H1 (cell line): Measurements from ENCODE around the gene MOV10L1. TPM values are rescaled to one million over a fixed set of nuclear protein-coding genes. Genes with fewer than 3 reads are reported as not detected.

Source experiments
- CTCF ChIA-PET: fragments of 300-600 bp; sonication (Branson Sonifier 250); formaldehyde crosslinking; loops from one replicate; lab custom pipeline; 2021; ENCODE audit not compliant: partially characterized antibody; lab: Charles Lee
- POLR2A ChIA-PET: fragments of 300-600 bp; sonication (Branson Sonifier 250); formaldehyde crosslinking; loops from one replicate; lab custom pipeline; 2021; ENCODE audit warnings: inconsistent platforms; ENCODE audit not compliant: partially characterized antibody; lab: Charles Lee
- DNase-seq, 2 experiments: peaks; one replicate each; pipeline versions ENCODE4 v3.0.0 to v3.0.0-alpha.2; 2010 to 2022; ENCODE audit warnings: low spot score in 2 of 2, low read depth in 1 of 2, mixed read lengths in 1 of 2
- FAIRE-seq: peaks from 2 replicates; lab custom pipeline; 2011; peaks lifted over from hg19 to GRCh38; lab: Jason Lieb, UNC
- H2AFZ ChIP-seq: 2 replicates; pipeline ENCODE4 v1.8.1; 2012; ENCODE audit warnings: low read length, inconsistent platforms
- H2AK5ac ChIP-seq: 2 replicates; pipeline ENCODE4 v1.6.1; 2013; ENCODE audit warnings: low read depth, low read length
- H2BK120ac ChIP-seq: replicated peaks from 2 replicates; pipeline ENCODE3; 2013; ENCODE audit warnings: low read depth, low read length, inconsistent platforms
- H2BK12ac ChIP-seq: 2 replicates; pipeline ENCODE4 v1.6.1; 2013; ENCODE audit warnings: low read depth, low read length
- H2BK15ac ChIP-seq: 2 replicates; pipeline ENCODE4 v1.6.1; 2013; ENCODE audit warnings: low read length
- H2BK20ac ChIP-seq: 2 replicates; pipeline ENCODE4 v1.6.1; 2013; ENCODE audit warnings: low read length
- H2BK5ac ChIP-seq: 2 replicates; pipeline ENCODE4 v1.6.1; 2013; ENCODE audit warnings: low read depth, low read length
- H3K14ac ChIP-seq: 2 replicates; pipeline ENCODE4 v1.6.1; 2013; ENCODE audit warnings: inconsistent platforms; ENCODE audit not compliant: insufficient read length
- H3K18ac ChIP-seq: 2 replicates; pipeline ENCODE4 v1.6.1; 2013; ENCODE audit warnings: low read length; ENCODE audit errors: extremely low read depth
- H3K23ac ChIP-seq: 2 replicates; pipeline ENCODE4 v1.6.1; 2013; ENCODE audit warnings: inconsistent platforms; ENCODE audit not compliant: insufficient read length
- H3K23me2 ChIP-seq: 2 replicates; pipeline ENCODE4 v1.6.1; 2013; ENCODE audit warnings: low read depth, low read length
- H3K27ac ChIP-seq: 2 replicates; pipeline ENCODE4 v1.6.1; 2011; ENCODE audit warnings: low read depth, low read length, inconsistent platforms
- H3K27me3 ChIP-seq, 4 experiments: replicated peaks in 1 of 4; 1 replicate in 1 of 4; 2 replicates in 3 of 4; pipeline versions ENCODE4 v1.6.1 to v1.8.1; 2011 to 2013; ENCODE audit warnings: low read length in 3 of 4, mild to moderate bottlenecking in 3 of 4, inconsistent platforms in 2 of 4, mixed read lengths in 2 of 4, moderate library complexity in 1 of 4; ENCODE audit not compliant: control insufficient read depth in 3 of 4, insufficient read depth in 3 of 4; ENCODE audit errors: extremely low read depth in 1 of 4
- H3K36me3 ChIP-seq, 4 experiments: 2 replicates each; pipeline versions ENCODE4 v1.6.1 to v1.8.1; 2011 to 2013; ENCODE audit warnings: mild to moderate bottlenecking in 4 of 4, low read length in 3 of 4, moderate library complexity in 2 of 4, control low read depth in 1 of 4, inconsistent platforms in 1 of 4; ENCODE audit not compliant: insufficient read depth in 4 of 4, control insufficient read depth in 2 of 4
- H3K4ac ChIP-seq: replicated peaks from 2 replicates; pipeline ENCODE3; 2013; ENCODE audit warnings: low read length, low read depth, mixed read lengths, inconsistent platforms; ENCODE audit not compliant: insufficient read length
- H3K4me1 ChIP-seq, 4 experiments: replicated peaks in 1 of 4; 1 replicate in 1 of 4; 2 replicates in 3 of 4; pipeline versions ENCODE4 v1.6.1 to v1.8.1; 2011 to 2013; ENCODE audit warnings: low read length in 3 of 4, inconsistent platforms in 2 of 4, mixed read lengths in 1 of 4; ENCODE audit not compliant: insufficient read depth in 4 of 4, control insufficient read depth in 3 of 4
- H3K4me2 ChIP-seq, 2 experiments: 2 replicates each; pipeline versions ENCODE4 v1.6.1 to v1.8.1; 2011 to 2013; ENCODE audit warnings: low read depth in 2 of 2, low read length in 2 of 2, control low read depth in 1 of 2, inconsistent platforms in 1 of 2, mild to moderate bottlenecking in 1 of 2; ENCODE audit not compliant: insufficient read depth in 1 of 2
- H3K4me3 ChIP-seq, 4 experiments: fragments of 200-600, 300-600 bp in 1 of 4; sonication (generic), shearing (Covaris generic), sonication (Bioruptor Twin) in 1 of 4; 2 replicates each; pipeline versions ENCODE4 v1.5.1 to v1.8.1; 2011 to 2016; ENCODE audit warnings: low read length in 4 of 4, low read depth in 3 of 4, control low read depth in 2 of 4, inconsistent platforms in 2 of 4, mild to moderate bottlenecking in 2 of 4, mixed read lengths in 1 of 4, moderate library complexity in 1 of 4; ENCODE audit not compliant: insufficient read depth in 2 of 4; ENCODE audit errors: extremely low read depth in 1 of 4
- H3K56ac ChIP-seq: replicated peaks from 2 replicates; pipeline ENCODE3; 2013; ENCODE audit warnings: low read depth, mild to moderate bottlenecking, mixed read lengths, low read length, inconsistent platforms; ENCODE audit not compliant: insufficient read length
- H3K79me1 ChIP-seq: 2 replicates; pipeline ENCODE4 v1.6.1; 2013; ENCODE audit warnings: low read depth, low read length, control low read depth
- H3K79me2 ChIP-seq, 2 experiments: 2 replicates each; pipeline versions ENCODE4 v1.6.1 to v1.8.1; 2012 to 2013; ENCODE audit warnings: low read length in 2 of 2, mild to moderate bottlenecking in 2 of 2, inconsistent platforms in 1 of 2; ENCODE audit not compliant: insufficient read depth in 2 of 2, control insufficient read depth in 1 of 2
- H3K9ac ChIP-seq, 4 experiments: replicated peaks in 1 of 4; 1 replicate in 1 of 4; 2 replicates in 3 of 4; pipeline versions ENCODE4 v1.6.1 to v1.8.1; 2011 to 2013; ENCODE audit warnings: low read depth in 3 of 4, low read length in 3 of 4, control low read depth in 2 of 4, mild to moderate bottlenecking in 2 of 4, moderate library complexity in 2 of 4, inconsistent platforms in 1 of 4; ENCODE audit errors: extremely low read depth in 1 of 4
- H3K9me3 ChIP-seq, 2 experiments: 2 replicates each; pipeline versions ENCODE4 v1.6.1 to v1.8.1; 2012 to 2013; ENCODE audit warnings: mild to moderate bottlenecking in 2 of 2, moderate library complexity in 2 of 2, control low read depth in 1 of 2, inconsistent platforms in 1 of 2, low read depth in 1 of 2, low read length in 1 of 2, mixed read lengths in 1 of 2; ENCODE audit not compliant: insufficient read depth in 2 of 2
- H4K20me1 ChIP-seq, 2 experiments: replicated peaks in 1 of 2; 2 replicates each; pipeline versions ENCODE3 to v1.8.1; 2011 to 2013; ENCODE audit warnings: inconsistent platforms in 2 of 2, low read length in 2 of 2, mild to moderate bottlenecking in 1 of 2; ENCODE audit not compliant: insufficient read depth in 2 of 2, control insufficient read depth in 1 of 2
- H4K5ac ChIP-seq: 2 replicates; pipeline ENCODE4 v1.6.1; 2013; ENCODE audit warnings: low read length, low read depth, mixed read lengths, inconsistent platforms; ENCODE audit not compliant: insufficient read length
- H4K8ac ChIP-seq: 2 replicates; pipeline ENCODE4 v1.8.0; 2013; ENCODE audit warnings: mild to moderate bottlenecking, moderate library complexity, low read length, inconsistent platforms; ENCODE audit not compliant: insufficient read depth; ENCODE audit errors: extremely low read depth
- H4K91ac ChIP-seq: replicated peaks from 2 replicates; pipeline ENCODE3; 2013; ENCODE audit warnings: low read length, mixed read lengths, inconsistent platforms; ENCODE audit not compliant: insufficient read length
- BACH1 ChIP-seq: IDR thresholded peaks from 2 replicates; pipeline ENCODE4 v1.6.1; 2012; ENCODE audit warnings: low read length, improper control_type of control experiment
- CHD1 ChIP-seq: IDR thresholded peaks from 2 replicates; pipeline ENCODE4 v1.6.1; 2012; ENCODE audit warnings: low read depth, low read length, improper control_type of control experiment
- CHD2 ChIP-seq: IDR thresholded peaks from 2 replicates; pipeline ENCODE4 v1.6.1; 2012; ENCODE audit warnings: low read length, improper control_type of control experiment
- CREB1 ChIP-seq: IDR thresholded peaks from 2 replicates; pipeline ENCODE4 v1.6.1; 2012; ENCODE audit warnings: inconsistent platforms
- CTBP2 ChIP-seq: IDR thresholded peaks from 2 replicates; pipeline ENCODE4 v1.7.0; 2011; ENCODE audit warnings: borderline replicate concordance, mild to moderate bottlenecking, moderate library complexity, mixed read lengths, low read length; ENCODE audit not compliant: insufficient read depth, insufficient read length
- EP300 ChIP-seq, 2 experiments: IDR thresholded peaks; 1 replicate in 1 of 2; 2 replicates in 1 of 2; pipeline ENCODE4 v1.6.1; 2011 to 2012; ENCODE audit warnings: low read depth in 2 of 2, low read length in 2 of 2, mild to moderate bottlenecking in 2 of 2, borderline replicate concordance in 1 of 2, inconsistent platforms in 1 of 2, moderate library complexity in 1 of 2
- EZH2 ChIP-seq: fragments of 200-600 bp; sonication (generic); IDR thresholded peaks from 2 replicates; pipeline ENCODE4 v1.7.1; 2012; ENCODE audit warnings: low read depth, mild to moderate bottlenecking, moderate library complexity, low read length, inconsistent platforms; ENCODE audit not compliant: severe bottlenecking
- GTF2F1 ChIP-seq: IDR thresholded peaks from 2 replicates; pipeline ENCODE4 v1.6.1; 2012; ENCODE audit warnings: low read depth, low read length, improper control_type of control experiment, borderline replicate concordance
- HDAC6 ChIP-seq: IDR thresholded peaks from one replicate; pipeline ENCODE4 v1.7.1; 2012; ENCODE audit warnings: low read depth, mild to moderate bottlenecking, inconsistent platforms, low read length, moderate library complexity
- JUND ChIP-seq: IDR thresholded peaks from 2 replicates; pipeline ENCODE4 v1.6.1; 2011; ENCODE audit warnings: mild to moderate bottlenecking, improper control_type of control experiment, low read length
- SAP30 ChIP-seq: fragments of 300-600 bp; sonication (generic); IDR thresholded peaks from 2 replicates; pipeline ENCODE4 v1.7.1; 2012; ENCODE audit warnings: low read length, moderate library complexity, mild to moderate bottlenecking, inconsistent platforms; ENCODE audit not compliant: insufficient read depth, insufficient replicate concordance
- SIN3A ChIP-seq, 2 experiments: IDR thresholded peaks in 1 of 2; conservative IDR thresholded peaks in 1 of 2; 2 replicates each; pipeline ENCODE4 v1.6.1; 2011 to 2012; ENCODE audit warnings: low read length in 2 of 2, improper control_type of control experiment in 1 of 2, low read depth in 1 of 2, mild to moderate bottlenecking in 1 of 2
- SIX5 ChIP-seq: IDR thresholded peaks from 2 replicates; pipeline ENCODE4 v1.6.1; 2011; ENCODE audit warnings: mild to moderate bottlenecking, low read depth, low read length
- TCF12 ChIP-seq: IDR thresholded peaks from 2 replicates; pipeline ENCODE4 v1.6.1; 2011; ENCODE audit warnings: low read depth, mild to moderate bottlenecking, low read length
- ZNF274 ChIP-seq: IDR thresholded peaks from 2 replicates; pipeline ENCODE4 v1.7.0; 2012; ENCODE audit warnings: low read length, borderline replicate concordance; ENCODE audit errors: extremely low read depth
- WGBS, 2 experiments: shearing (Covaris generic) in 1 of 2; methylation state at CpG; one replicate each; pipeline versions ENCODE4 v1.1.6 to v1.1.7; 2013 to 2015; ENCODE audit warnings: low lambda C conversion rate in 2 of 2, mixed read lengths in 2 of 2, inconsistent platforms in 1 of 2, low coverage in 1 of 2, missing lambda C conversion rate in 1 of 2; ENCODE audit not compliant: insufficient replicate concordance in 2 of 2, insufficient coverage in 1 of 2, insufficient read length in 1 of 2; ENCODE audit errors: extremely low coverage in 1 of 2, missing lambda C conversion rate in 1 of 2; 5-methylcytosine and 5-hydroxymethylcytosine counted together
- polyA plus RNA-seq, 7 experiments: library from polyadenylated mRNA; depleted of rRNA in 3 of 7; stranded (reverse) in 5 of 7; unstranded in 2 of 7; fragments of >200 nt in 5 of 7; fragments of 200-250 nt in 2 of 7; gene quantifications; 1 replicate in 5 of 7; 2 replicates in 1 of 7; 4 replicates in 1 of 7; pipeline versions ENCODE4 v1.2.1 to v1.2.3, GENCODE V29; 2011 to 2013; ENCODE audit warnings: missing spikeins in 2 of 7, mixed read lengths in 2 of 7
- total RNA-seq: library from RNA; stranded (reverse); fragmentation: NEBNext Ultra II Directional; extraction: Animal tissue kit (Norgen Biotek cat#: 25700); gene quantifications from 2 replicates; pipeline ENCODE4 v1.2.1, GENCODE V29; 2021

Gene MOV10L1
- total and polyA plus RNA-seq, 2 of the 8 experiments (the other 6 are each of a cell fraction or from before 2014, with no cell fraction given), result 0.32 TPM; not detected in 1

- no peak overlapping the region for H3K18ac ChIP-seq
- WGBS, 2 experiments, result 97% methylated on average over 3 of the region's 3 CpGs; no CpG with 5 or more reads in 1 of the 2 experiments
- no peaks in the 10 kb centered on the region for H3K79me1 ChIP-seq
- H3K9ac ChIP-seq, result no peak overlapping the region
- H3K23ac ChIP-seq, result no peak overlapping the region
- ChIA-PET CTCF (interaction anchor here (1.5 kb wide), 1 partner anchor 105 kb away, joined by 3 read pairs; no protein-coding TSS in a partner anchor), POLR2A (no interaction called here)
- H4K8ac ChIP-seq, result no peak overlapping the region
- H4K5ac ChIP-seq, result no peak overlapping the region
- H3K27me3 ChIP-seq, result no peaks in the 10 kb centered on the region; a peak in 2 of 7 replicates
- FAIRE-seq (no peak), DNase-seq (no peak)
- H4K20me1 ChIP-seq, result no peaks in the 10 kb centered on the region
- H3K56ac ChIP-seq, result no peak overlapping the region
- no peak overlapping the region for H2BK5ac ChIP-seq
- H3K4me1 ChIP-seq, result no peaks in the 10 kb centered on the region
- H3K23me2 ChIP-seq, result no peaks in the 10 kb centered on the region
- H2BK120ac ChIP-seq, result no peak overlapping the region
- no peak overlapping the region for H2BK15ac ChIP-seq
- H3K36me3 ChIP-seq, result no peaks in the 10 kb centered on the region
- no peaks in the 10 kb centered on the region for H3K9me3 ChIP-seq
- H3K27ac ChIP-seq, result no peak overlapping the region
- no peak overlapping the region for H2AFZ ChIP-seq
- H2BK12ac ChIP-seq, result no peak overlapping the region
- H3K4me2 ChIP-seq, result no peak overlapping the region
- H4K91ac ChIP-seq, result no peak overlapping the region
- H3K4ac ChIP-seq, result no peak overlapping the region
- no peak overlapping the region for H3K4me3 ChIP-seq
- H2AK5ac ChIP-seq, result no peak overlapping the region
- no peak overlapping the region for H3K14ac ChIP-seq
- H2BK20ac ChIP-seq, result no peak overlapping the region
- no peaks in the 10 kb centered on the region for H3K79me2 ChIP-seq
- TF ChIP-seq SIN3A (conservative IDR thresholded peaks at IDR 0.05 in 1 of 2, IDR thresholded peaks at IDR 0.05 in 1 of 2; ENCODE audit: low read depth in 1 of 2, low read length in 2 of 2), result no peak
- TF ChIP-seq CHD2, result no peak
- TF ChIP-seq GTF2F1, result no peak
- no peak for TF ChIP-seq HDAC6
- no peak for TF ChIP-seq CREB1
- TF ChIP-seq CHD1, result no peak
- no peak for TF ChIP-seq EZH2
- no peak for TF ChIP-seq EP300 (IDR thresholded peaks at IDR 0.05; ENCODE audit: borderline replicate concordance in 1 of 2, low read depth in 2 of 2, low read length in 2 of 2)
- no peak for TF ChIP-seq SIX5
- no peak for TF ChIP-seq ZNF274
- no peak for TF ChIP-seq JUND
- no peak for TF ChIP-seq BACH1
- TF ChIP-seq SAP30, result no peak
- no peak for TF ChIP-seq CTBP2
- no peak for TF ChIP-seq TCF12
Observed at GRCh38 chr22:50098052-50098451, 8.2 kb downstream of the MOV10L1 start.
